Activated CD4-positive, CD25-positive, alpha-beta regulatory T cell treated with anti-CD3 and anti-CD28 coated beads, Interleukin-2, amount 50 U/mL, for 72 hours (primary cell): ENCODE results near the gene RASA3.
"Not testable (repeated sequence)": the region's sequence is repeated elsewhere in the genome, so short reads cannot be mapped to it uniquely, and the experiment has no call there.

Experiments
- DNase-seq: peaks from one replicate; pipeline ENCODE4 v3.0.0; 2021

RASA3 gene, protein sequence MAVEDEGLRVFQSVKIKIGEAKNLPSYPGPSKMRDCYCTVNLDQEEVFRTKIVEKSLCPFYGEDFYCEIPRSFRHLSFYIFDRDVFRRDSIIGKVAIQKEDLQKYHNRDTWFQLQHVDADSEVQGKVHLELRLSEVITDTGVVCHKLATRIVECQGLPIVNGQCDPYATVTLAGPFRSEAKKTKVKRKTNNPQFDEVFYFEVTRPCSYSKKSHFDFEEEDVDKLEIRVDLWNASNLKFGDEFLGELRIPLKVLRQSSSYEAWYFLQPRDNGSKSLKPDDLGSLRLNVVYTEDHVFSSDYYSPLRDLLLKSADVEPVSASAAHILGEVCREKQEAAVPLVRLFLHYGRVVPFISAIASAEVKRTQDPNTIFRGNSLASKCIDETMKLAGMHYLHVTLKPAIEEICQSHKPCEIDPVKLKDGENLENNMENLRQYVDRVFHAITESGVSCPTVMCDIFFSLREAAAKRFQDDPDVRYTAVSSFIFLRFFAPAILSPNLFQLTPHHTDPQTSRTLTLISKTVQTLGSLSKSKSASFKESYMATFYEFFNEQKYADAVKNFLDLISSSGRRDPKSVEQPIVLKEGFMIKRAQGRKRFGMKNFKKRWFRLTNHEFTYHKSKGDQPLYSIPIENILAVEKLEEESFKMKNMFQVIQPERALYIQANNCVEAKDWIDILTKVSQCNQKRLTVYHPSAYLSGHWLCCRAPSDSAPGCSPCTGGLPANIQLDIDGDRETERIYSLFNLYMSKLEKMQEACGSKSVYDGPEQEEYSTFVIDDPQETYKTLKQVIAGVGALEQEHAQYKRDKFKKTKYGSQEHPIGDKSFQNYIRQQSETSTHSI

DNA sequence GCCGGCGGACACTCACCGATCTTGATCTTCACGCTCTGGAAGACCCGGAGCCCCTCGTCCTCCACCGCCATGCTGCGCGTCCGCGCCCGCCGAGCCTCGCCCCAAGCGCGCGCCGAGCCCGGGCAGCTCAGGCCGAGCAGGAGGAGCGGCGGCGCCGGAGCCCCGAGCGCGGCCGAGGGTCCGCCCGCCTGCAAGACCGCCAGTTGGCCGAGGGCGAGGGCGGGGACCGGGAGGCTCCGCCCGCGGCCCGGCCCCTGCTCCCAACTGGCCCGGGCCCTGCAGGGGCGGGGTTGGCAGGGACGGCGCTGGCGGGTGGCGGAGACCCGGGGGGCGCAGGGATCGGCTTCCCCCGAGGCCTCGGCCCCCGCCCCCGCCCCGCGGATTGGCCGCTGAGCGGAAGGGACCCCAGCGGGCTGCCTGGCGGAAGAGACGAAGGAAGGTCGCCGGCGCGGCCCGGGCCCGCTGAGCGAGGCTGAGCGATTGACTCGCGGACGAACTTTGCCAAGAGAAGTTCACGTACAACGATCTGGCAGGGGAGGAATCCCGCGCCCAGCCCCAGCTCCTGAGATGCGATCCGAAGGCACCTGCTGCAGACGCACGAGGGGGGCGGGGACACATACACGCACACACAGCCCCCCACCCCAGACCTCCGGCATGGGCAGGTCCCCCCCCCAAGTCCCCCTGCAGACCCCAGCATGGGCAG is at the start of gene RASA3:
Gene RASA3, minus strand, starts transcription at position 205 of the 703 bp plus-strand sequence. Its CDS starts 134 bp downstream, at position 71.
- peak; percentile 62 for DNase-seq

GRCh38 chr13:114179087-114179658 is 46.8 kb upstream of the RASA3 start, which contains the start of gene CFAP97D2:
CFAP97D2 (plus strand) TSS chr13:114179257; CDS start chr13:114179331, 74 bp downstream.
- DNase-seq: no peak

- no peak for DNase-seq
These were observed 45.0 kb upstream of the RASA3 start for GRCh38 chr13:114177245-114178010.

DNA sequence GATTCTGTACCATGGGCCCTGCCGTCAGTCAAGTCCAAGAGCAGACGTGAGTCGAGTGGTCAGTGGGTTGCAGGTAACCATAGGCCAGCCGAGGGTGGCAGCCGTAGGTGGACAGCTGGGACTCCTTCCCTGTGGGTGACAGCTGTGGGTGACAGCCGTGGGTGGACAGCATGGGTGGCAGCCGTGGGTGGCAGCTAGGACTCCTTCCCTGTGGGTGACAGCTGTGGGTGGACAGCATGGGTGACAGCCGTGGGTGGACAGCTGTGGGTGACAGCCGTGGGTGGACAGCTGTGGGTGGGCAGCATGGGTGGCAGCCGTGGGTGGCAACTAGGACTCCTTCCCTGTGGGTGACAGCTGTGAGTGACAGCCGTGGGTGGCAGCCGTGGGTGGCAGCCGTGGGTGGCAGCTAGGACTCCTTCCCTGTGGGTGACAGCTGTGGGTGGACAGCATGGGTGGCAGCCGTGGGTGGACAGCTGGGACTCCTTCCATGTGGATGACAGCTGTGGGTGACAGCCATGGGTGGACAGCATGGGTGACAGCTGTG is 44.0 kb upstream of the RASA3 start:
- DNase-seq: not testable (repeated sequence)

DNA sequence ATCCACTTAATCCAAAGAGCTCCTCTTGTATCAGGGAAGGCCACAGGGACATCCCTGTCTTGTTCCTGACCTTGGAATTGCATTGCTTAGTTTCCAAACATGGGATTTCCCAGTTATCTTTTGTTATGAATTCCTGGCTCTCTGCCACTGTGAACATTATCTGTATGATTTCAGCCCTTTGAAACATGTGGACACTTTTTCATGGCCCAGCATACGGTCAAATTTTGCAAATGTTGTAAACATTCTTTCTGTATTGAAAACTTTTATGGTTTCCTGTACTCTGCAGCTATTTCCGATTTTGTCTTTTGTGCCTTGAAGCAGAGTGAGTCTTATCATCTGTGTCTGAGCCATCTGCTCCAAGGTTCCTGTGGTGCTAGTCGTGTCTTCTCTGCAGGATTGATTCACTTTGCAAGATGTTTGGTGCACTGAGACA is 42.1 kb upstream of the RASA3 start:
- DNase-seq: no peak

GRCh38 chr13:114173745-114174144 is 41.3 kb upstream of the RASA3 start:
- DNase-seq: no peak

GRCh38 chr13:114173272-114173671 is 40.8 kb upstream of the RASA3 start:
- no peak for DNase-seq

DNA sequence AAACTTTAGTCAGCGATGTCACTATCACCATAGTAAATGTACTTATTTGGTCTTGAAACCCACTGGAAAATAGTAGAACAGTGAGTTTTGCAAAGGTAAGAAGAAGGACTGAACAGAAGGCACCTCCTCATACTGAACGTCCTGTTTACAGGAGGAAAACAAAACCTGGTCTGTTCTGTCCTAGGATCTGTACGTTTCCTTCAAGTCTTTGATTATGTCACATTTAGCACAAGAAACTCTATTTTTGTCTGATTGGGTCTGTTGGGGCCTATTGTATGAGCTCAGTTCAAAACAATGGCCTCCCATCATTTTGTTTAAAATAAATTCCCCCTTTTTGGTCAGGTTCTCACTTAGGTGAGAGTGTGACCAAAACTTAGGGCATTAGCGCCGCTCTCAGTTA is 35.5 kb upstream of the RASA3 start:
- no peak for DNase-seq

GRCh38 chr13:114167426-114167825 is 35.0 kb upstream of the RASA3 start:
- DNase-seq: no peak

DNA sequence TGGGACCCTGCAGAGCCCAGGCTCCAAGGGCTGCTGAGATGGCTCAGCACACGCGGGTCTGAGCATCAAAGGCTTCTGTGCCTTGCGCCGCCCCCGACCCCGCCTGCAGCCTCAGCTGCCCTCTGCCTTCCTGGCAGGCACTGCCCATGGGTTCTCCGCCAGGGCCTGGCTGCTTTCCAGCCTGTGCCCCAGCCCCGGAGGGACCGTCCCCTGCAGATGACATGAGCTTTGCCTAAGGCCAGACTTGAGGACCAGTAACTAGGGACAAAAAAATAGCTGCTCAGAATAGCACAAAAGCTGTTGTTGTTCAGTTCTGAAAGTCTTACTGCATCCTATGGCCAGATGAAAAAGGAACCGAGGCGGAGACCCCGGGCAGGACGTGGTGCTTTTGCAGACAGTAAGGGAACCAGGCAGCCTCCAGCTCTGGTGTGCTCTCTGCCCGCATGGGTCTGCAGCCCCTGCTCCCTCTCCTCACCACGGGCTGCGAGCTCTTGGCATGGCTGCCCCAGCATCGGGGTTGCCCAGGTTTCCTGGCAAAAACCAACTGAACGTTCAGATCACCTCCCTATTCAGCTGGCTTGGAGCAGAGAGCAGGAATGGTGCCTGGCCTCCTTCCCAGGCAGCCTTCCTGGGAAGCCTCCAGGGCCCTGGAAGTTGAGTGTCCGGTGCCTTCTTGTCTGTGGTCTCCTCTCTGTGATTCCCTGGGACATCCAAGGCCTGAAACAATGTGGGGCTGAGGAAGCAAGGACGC is 34.1 kb upstream of the RASA3 start:
- DNase-seq: no peak

DNA sequence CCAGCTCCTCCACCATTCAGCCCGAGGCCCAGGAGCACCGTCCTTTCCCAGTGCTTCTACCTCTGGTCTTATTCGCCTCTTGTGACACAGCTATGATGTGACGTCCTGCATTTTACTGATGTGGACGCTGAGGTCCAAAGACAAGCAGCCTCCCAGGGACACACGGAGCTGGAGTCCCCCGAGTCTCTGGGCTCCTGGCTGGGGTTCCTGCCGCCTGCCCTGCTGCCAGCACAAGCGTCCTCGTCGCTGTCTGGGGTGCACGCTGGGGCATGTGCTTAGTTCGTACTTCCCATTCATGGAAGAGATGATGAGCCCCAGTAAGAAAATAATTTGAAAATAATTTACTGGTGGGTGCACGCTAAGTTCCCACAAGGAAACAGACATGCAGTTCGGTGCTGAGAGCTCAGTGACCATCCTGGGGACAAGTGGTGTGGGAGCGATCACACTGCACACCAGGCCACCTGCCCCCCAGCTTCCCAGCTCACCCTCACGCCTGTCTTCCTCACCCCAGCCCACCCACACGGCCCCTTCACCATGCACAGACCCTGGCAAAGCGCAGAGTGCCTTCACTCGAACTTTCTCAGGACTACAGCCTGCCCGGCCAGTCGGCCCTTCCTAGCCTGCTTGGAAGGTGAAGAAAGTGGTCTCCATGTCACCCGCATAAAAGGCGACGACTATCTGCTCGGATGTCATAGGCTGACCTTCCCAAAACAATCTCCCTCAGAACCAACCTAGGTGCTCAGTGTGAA is 32.4 kb upstream of the RASA3 start:
- no peak for DNase-seq

DNA sequence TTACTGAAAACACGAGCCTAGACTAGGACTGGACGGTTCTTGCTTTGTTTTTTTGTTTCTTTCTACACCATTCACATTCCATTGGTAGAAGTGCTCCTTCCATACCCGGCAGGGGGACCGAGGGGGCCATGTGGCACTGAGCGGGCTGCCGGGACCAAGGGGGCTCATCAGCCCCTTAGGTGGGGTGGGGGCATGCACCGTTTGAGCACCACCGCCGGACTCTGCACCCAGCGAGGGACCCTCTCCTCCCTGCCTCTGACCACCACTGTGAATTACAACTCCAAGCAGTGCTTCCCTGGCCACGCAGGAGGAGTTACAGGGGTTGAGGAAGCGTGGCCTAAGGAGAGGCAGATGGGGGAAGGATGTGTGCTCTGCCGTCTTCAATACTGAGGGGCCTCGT is 31.6 kb upstream of the RASA3 start:
- DNase-seq: no peak

GRCh38 chr13:114162533-114162922 is 30.1 kb upstream of the RASA3 start:
- no peak for DNase-seq

- no peak for DNase-seq
These were observed 29.5 kb upstream of the RASA3 start for GRCh38 chr13:114161644-114162532.

DNA sequence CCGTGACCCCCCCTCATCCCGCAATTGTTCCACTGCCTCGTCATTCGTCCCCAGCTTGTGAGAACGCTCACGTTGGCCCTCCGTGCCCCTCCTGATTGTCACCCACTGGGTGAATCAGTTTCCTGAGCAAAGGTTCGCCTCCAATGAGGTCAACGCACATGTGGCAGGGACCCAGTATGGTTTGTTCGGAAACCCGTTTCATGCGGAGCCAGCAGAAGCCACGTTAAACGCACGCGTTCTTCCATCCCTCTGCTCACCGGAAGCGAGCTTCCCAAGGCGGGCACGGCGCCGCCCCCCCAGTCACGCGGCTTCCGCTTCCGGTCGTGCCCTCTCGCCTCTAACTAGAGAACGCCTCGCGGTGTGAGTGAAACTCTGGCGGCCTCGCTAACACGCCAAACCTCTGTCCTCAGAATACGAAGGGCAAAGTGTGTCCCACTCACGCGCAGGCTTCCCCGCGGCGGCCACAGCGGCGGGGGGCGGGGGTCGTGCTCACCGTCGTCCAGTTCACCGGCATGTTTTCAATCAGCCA is 28.7 kb upstream of the RASA3 start:
- DNase-seq: no peak

GRCh38 chr13:114158869-114159666 is 26.6 kb upstream of the RASA3 start:
- not testable (repeated sequence) for DNase-seq

DNA sequence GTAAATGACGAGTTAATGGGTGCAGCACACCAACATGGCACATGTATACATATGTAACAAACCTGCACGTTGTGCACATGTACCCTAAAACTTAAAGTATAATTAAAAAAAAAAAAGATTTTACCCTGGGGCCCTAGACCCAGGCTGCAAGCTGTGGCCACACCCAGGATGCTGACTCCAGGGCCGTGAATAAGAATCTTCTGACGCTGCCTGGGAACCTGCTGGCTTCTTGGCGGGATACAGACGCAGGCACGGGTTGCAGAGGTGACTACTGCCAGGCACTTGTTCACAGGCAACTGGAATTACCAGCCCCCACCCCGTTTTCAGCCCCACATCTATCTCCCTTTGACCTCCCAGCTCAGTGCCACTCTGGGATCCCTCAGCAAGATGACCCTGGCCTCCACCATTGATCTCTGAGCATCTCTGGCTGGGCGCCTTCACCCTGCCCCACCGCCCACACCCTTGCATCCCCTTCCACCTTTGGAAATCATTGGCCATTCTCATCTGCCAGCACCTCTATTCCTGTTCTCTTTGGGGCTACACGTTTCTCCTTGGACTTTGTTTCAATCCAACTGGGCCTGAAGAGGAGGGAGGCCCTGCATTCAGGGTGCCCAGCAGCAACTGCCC is 25.6 kb upstream of the RASA3 start:
- DNase-seq: no peak
